Fibroblast of villous mesenchyme (primary cell): ENCODE results near the gene CILP2. TPM values are rescaled to one million over a fixed set of nuclear protein-coding genes. Genes with fewer than 3 reads are reported as not detected.

Source experiments
- DNase-seq: peaks from one replicate; pipeline ENCODE4 v3.0.0-alpha.2; 2010; ENCODE audit warnings: low read depth
- H3K4me3 ChIP-seq: 2 replicates; pipeline ENCODE4 v1.5.1; 2011; ENCODE audit warnings: low read depth, mild to moderate bottlenecking, low read length
- total RNA-seq: library from RNA; depleted of rRNA; stranded (reverse); fragments of >200 nt; gene quantifications from 2 replicates; pipeline ENCODE4 v1.2.3, GENCODE V29; 2012
- TF ChIP-seq, protein P1 (sequence below): IDR thresholded peaks from 2 replicates; pipeline ENCODE4 v1.5.1; 2012; ENCODE audit warnings: low read depth, mild to moderate bottlenecking, low read length; ENCODE audit not compliant: insufficient read depth

The CILP2 gene
- total RNA-seq, 1 donor: 0.43 TPM

GRCh38 chr19:19588546-19588945 is 50.5 kb downstream of the CILP2 start:
- TF ChIP-seq, protein P1, sequence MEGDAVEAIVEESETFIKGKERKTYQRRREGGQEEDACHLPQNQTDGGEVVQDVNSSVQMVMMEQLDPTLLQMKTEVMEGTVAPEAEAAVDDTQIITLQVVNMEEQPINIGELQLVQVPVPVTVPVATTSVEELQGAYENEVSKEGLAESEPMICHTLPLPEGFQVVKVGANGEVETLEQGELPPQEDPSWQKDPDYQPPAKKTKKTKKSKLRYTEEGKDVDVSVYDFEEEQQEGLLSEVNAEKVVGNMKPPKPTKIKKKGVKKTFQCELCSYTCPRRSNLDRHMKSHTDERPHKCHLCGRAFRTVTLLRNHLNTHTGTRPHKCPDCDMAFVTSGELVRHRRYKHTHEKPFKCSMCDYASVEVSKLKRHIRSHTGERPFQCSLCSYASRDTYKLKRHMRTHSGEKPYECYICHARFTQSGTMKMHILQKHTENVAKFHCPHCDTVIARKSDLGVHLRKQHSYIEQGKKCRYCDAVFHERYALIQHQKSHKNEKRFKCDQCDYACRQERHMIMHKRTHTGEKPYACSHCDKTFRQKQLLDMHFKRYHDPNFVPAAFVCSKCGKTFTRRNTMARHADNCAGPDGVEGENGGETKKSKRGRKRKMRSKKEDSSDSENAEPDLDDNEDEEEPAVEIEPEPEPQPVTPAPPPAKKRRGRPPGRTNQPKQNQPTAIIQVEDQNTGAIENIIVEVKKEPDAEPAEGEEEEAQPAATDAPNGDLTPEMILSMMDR: no peak
- no peak for DNase-seq
- no peak overlapping the region for H3K4me3 ChIP-seq

GRCh38 chr19:19591133-19591825 is 53.2 kb downstream of the CILP2 start:
- DNase-seq: peak; percentile 97
- H3K4me3 ChIP-seq: no peak overlapping the region
- TF ChIP-seq, protein P1: no peak

DNA sequence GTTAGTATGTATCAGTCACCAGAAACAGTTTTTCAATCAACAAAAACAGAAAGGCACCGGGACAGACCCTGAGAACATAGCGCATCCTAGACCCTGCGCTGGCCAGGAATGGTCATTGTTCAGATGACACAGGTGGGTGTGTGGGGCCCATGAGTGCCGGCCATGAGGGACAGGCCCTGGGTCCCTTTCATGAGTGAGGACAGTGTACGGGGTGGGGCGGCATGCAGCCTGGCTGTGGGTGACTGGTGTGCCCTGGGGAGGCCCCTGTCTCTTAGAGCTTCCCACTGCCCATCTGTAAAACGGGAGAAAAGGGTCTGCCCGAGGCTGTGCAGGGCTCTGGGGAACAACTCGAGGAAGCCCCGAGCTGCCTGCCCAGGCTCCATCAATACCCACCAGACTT is 54.6 kb downstream of the CILP2 start:
- no peak for DNase-seq
- TF ChIP-seq, protein P1: no peak
- no peak overlapping the region for H3K4me3 ChIP-seq

GRCh38 chr19:19594381-19594780 is 56.3 kb downstream of the CILP2 start:
- TF ChIP-seq, protein P1: no peak
- no peak overlapping the region for H3K4me3 ChIP-seq
- DNase-seq: no peak

DNA sequence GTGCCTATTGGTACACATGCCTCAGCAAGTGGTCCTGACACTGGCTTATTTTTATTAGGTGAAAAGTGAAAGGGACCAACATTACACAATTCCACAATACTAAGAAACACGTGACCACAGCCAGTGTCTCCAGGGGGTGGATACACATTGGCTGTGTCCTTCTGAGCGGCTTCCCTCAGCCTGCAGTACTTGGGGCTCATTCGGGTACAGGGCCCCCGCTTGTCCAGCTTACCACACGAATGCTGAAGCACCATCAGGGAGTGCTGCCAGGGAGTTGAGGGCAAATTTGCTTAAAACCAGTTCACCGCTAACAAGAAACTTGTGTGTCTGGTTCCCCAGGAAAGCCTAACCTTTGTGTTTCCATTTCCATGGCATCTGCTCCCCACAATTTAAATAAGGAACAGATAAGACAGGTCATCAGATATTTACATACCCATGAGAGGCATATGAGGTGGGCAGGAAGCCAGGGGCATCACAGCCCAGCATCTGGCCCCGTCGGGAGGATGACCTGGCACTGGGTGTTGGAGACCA is 57.2 kb downstream of the CILP2 start:
- DNase-seq: peak; percentile 84

More for the DNA sequence above, 57.2 kb downstream of the CILP2 start:
- TF ChIP-seq, protein P1: no peak
- H3K4me3 ChIP-seq: no peak overlapping the region

Other genes starting within 250 kb of the CILP2 start
- 22.5 and 27.4 TPM in 2 replicates for gene SUGP1, start 217.8 kb upstream of the CILP2 start, total RNA-seq
- gene MAU2, start 217.4 kb upstream of the CILP2 start, total RNA-seq: 30.6 and 32.4 TPM in 2 replicates
- 44.5 and 57.0 TPM in 2 replicates for gene GATAD2A, start 132.6 kb upstream of the CILP2 start, total RNA-seq
- gene TSSK6, start 22.7 kb upstream of the CILP2 start, total RNA-seq: 1.3 and 2.3 TPM in 2 replicates
- 199 and 205 TPM in 2 replicates for gene NDUFA13, start 22.0 kb upstream of the CILP2 start, total RNA-seq
- 0.43 and 0.64 TPM in 2 replicates for gene YJEFN3, start 9.4 kb upstream of the CILP2 start, total RNA-seq
- 0.64 and 1.7 TPM in 2 replicates for gene PBX4, start 80.4 kb downstream of the CILP2 start, total RNA-seq
- 0.86 and 0.97 TPM in 2 replicates for gene LPAR2, start 90.0 kb downstream of the CILP2 start, total RNA-seq
- 5.6 and 6.8 TPM in 2 replicates for gene GMIP, start 105.4 kb downstream of the CILP2 start, total RNA-seq
- gene ATP13A1, start 125.4 kb downstream of the CILP2 start, total RNA-seq: 35.8 and 44.9 TPM in 2 replicates
- 5.5 and 5.6 TPM in 2 replicates for gene ZNF101, start 130.6 kb downstream of the CILP2 start, total RNA-seq
- gene ZNF14, start 194.8 kb downstream of the CILP2 start, total RNA-seq: 4.2 and 7.8 TPM in 2 replicates